Activated naive CD4-positive, alpha-beta T cell treated with anti-CD3 and anti-CD28 coated beads for 36 hours (primary cell): ENCODE measurements around the gene WASHC3. TPM values are rescaled to one million over a fixed set of nuclear protein-coding genes. Genes with fewer than 3 reads are reported as not detected.

Experiments
- CTCF ChIA-PET: fragments of 350-600 bp; sonication (Branson Sonifier 250); formaldehyde crosslinking; loops from one replicate; lab custom pipeline; 2021; ENCODE audit warnings: antibody characterized with exemption; lab: Charles Lee
- DNase-seq: peaks from one replicate; pipeline ENCODE4 v3.0.0-alpha.2; 2020
- H3K27ac Mint-ChIP-seq: one replicate; pipeline ENCODE4 v1.8.0; 2021; ENCODE audit warnings: mild to moderate bottlenecking, mixed read lengths
- H3K27me3 Mint-ChIP-seq: one replicate; pipeline ENCODE4 v1.8.0; 2021; ENCODE audit warnings: low read depth, mixed read lengths
- H3K36me3 Mint-ChIP-seq: one replicate; pipeline ENCODE4 v1.8.0; 2021; ENCODE audit warnings: low read depth, mixed read lengths
- H3K4me1 Mint-ChIP-seq: one replicate; pipeline ENCODE4 v1.8.0; 2021; ENCODE audit warnings: low read depth, mixed read lengths
- H3K4me3 Mint-ChIP-seq: one replicate; pipeline ENCODE4 v1.8.0; 2021; ENCODE audit warnings: mild to moderate bottlenecking, moderate library complexity, mixed read lengths
- H3K9me3 Mint-ChIP-seq: one replicate; pipeline ENCODE4 v1.8.0; 2021; ENCODE audit warnings: mixed read lengths
- intact Hi-C: fragments of 100-400 bp; cut with micrococcal nuclease; formaldehyde crosslinking; loops from one replicate; pipeline ENCODE4 v1.15.1; 2023
- total RNA-seq, 2 experiments: library from RNA; stranded (reverse); gene quantifications; one replicate each; pipeline ENCODE4 v1.2.3, GENCODE V29; 2021

The WASHC3 gene
- total RNA-seq, 2 experiments from 2014 or later = 22.1 to 25.6 TPM

- Mint-ChIP-seq H3K36me3 (peaks cover 4% of the 10 kb centered on the region), H3K27ac (no peak overlapping the region), H3K4me1 (no peaks in the 10 kb centered on the region), H3K4me3 (no peak overlapping the region), H3K9me3 (no peaks in the 10 kb centered on the region), H3K27me3 (no peaks in the 10 kb centered on the region)
- intact Hi-C loops = no loop called here
- no peak for DNase-seq
- CTCF ChIA-PET = no interaction called here
These were observed 52.0 kb downstream of the WASHC3 start for GRCh38 chr12:102009796-102010195.

- intact Hi-C loops = no loop called here
- no peaks in the 10 kb centered on the region for H3K4me1 Mint-ChIP-seq
- peaks cover 4% of the 10 kb centered on the region for H3K36me3 Mint-ChIP-seq
- H3K27me3 Mint-ChIP-seq = no peaks in the 10 kb centered on the region
- H3K4me3 Mint-ChIP-seq = no peak overlapping the region
- H3K9me3 Mint-ChIP-seq = no peaks in the 10 kb centered on the region
- CTCF ChIA-PET = no interaction called here
- DNase-seq = no peak
- H3K27ac Mint-ChIP-seq = no peak overlapping the region
These were observed 53.1 kb downstream of the WASHC3 start for GRCh38 chr12:102008615-102009126.

- intact Hi-C loops = no loop called here
- Mint-ChIP-seq H3K4me1 (no peaks in the 10 kb centered on the region), H3K27ac (no peak overlapping the region), H3K27me3 (no peaks in the 10 kb centered on the region), H3K4me3 (no peak overlapping the region), H3K36me3 (no peaks in the 10 kb centered on the region), H3K9me3 (no peaks in the 10 kb centered on the region)
- CTCF ChIA-PET = no interaction called here
- DNase-seq = no peak
These were observed 56.5 kb downstream of the WASHC3 start for GRCh38 chr12:102005256-102005655.

GRCh38 chr12:101997102-101997501, 64.7 kb downstream of the WASHC3 start:
- Mint-ChIP-seq H3K4me1 (no peaks in the 10 kb centered on the region), H3K4me3 (no peak overlapping the region), H3K27me3 (peaks cover 10% of the 10 kb centered on the region), H3K9me3 (no peaks in the 10 kb centered on the region), H3K36me3 (no peaks in the 10 kb centered on the region), H3K27ac (no peak overlapping the region)
- no peak for DNase-seq
- intact Hi-C loops = no loop called here
- CTCF ChIA-PET = no interaction called here

- Mint-ChIP-seq H3K36me3 (no peaks in the 10 kb centered on the region), H3K27ac (no peak overlapping the region), H3K27me3 (peaks cover 12% of the 10 kb centered on the region), H3K9me3 (no peaks in the 10 kb centered on the region), H3K4me3 (no peak overlapping the region), H3K4me1 (no peaks in the 10 kb centered on the region)
- DNase-seq = no peak
- intact Hi-C loops = no loop called here
- CTCF ChIA-PET = no interaction called here
These were observed 66.1 kb downstream of the WASHC3 start for GRCh38 chr12:101995684-101996083.

- CTCF ChIA-PET = no interaction called here
- no peak for DNase-seq
- Mint-ChIP-seq H3K27me3 (peaks cover 8% of the 10 kb centered on the region), H3K4me1 (no peaks in the 10 kb centered on the region), H3K4me3 (no peak overlapping the region), H3K36me3 (no peaks in the 10 kb centered on the region), H3K9me3 (no peaks in the 10 kb centered on the region), H3K27ac (no peak overlapping the region)
- intact Hi-C loops = no loop called here
These were observed 69.7 kb downstream of the WASHC3 start for GRCh38 chr12:101992091-101992490.

- Mint-ChIP-seq H3K27me3 (no peaks in the 10 kb centered on the region), H3K9me3 (no peaks in the 10 kb centered on the region)
- CTCF ChIA-PET = interaction anchor here (1.0 kb wide), 1 partner anchor 46 kb away, joined by 3 read pairs; no protein-coding TSS in a partner anchor
These were observed 79.5 kb downstream of the WASHC3 start for GRCh38 chr12:101982307-101982706.

GRCh38 chr12:101981868-101982267, 79.9 kb downstream of the WASHC3 start:
- H3K27ac Mint-ChIP-seq = no peak overlapping the region
- H3K4me1 Mint-ChIP-seq = no peaks in the 10 kb centered on the region
- no peaks in the 10 kb centered on the region for H3K9me3 Mint-ChIP-seq
- H3K4me3 Mint-ChIP-seq = no peak overlapping the region
- CTCF ChIA-PET = interaction anchor here (1.0 kb wide), 1 partner anchor 46 kb away, joined by 3 read pairs; no protein-coding TSS in a partner anchor
- intact Hi-C loops = no loop called here
- no peaks in the 10 kb centered on the region for H3K27me3 Mint-ChIP-seq
- no peak for DNase-seq
- no peaks in the 10 kb centered on the region for H3K36me3 Mint-ChIP-seq

More at GRCh38 chr12:101982307-101982706, 79.5 kb downstream of the WASHC3 start:
- Mint-ChIP-seq H3K27ac (no peak overlapping the region), H3K4me1 (no peaks in the 10 kb centered on the region), H3K36me3 (no peaks in the 10 kb centered on the region), H3K4me3 (no peak overlapping the region)
- no peak for DNase-seq
- intact Hi-C loops = no loop called here

- intact Hi-C loops = loop anchor here (1.0 to 10.0 kb wide), 3 partner anchors 32 to 1306 kb away; no protein-coding TSS in a partner anchor
- Mint-ChIP-seq H3K4me3 (no peak overlapping the region), H3K4me1 (peaks cover 16% of the 10 kb centered on the region), H3K9me3 (no peaks in the 10 kb centered on the region), H3K27ac (no peak overlapping the region), H3K36me3 (no peaks in the 10 kb centered on the region), H3K27me3 (no peaks in the 10 kb centered on the region)
- DNase-seq = peak; percentile 32
- CTCF ChIA-PET = interaction anchor here (1.0 kb wide), 1 partner anchor 26 kb away, joined by 3 read pairs; no protein-coding TSS in a partner anchor
These were observed 93.0 kb downstream of the WASHC3 start for GRCh38 chr12:101968770-101969169.

GRCh38 chr12:101967506-101967905, 94.3 kb downstream of the WASHC3 start:
- no peak overlapping the region for H3K27ac Mint-ChIP-seq
- peaks cover 16% of the 10 kb centered on the region for H3K4me1 Mint-ChIP-seq
- no peaks in the 10 kb centered on the region for H3K27me3 Mint-ChIP-seq
- DNase-seq = no peak
- no peaks in the 10 kb centered on the region for H3K9me3 Mint-ChIP-seq
- H3K4me3 Mint-ChIP-seq = no peak overlapping the region
- intact Hi-C loops = loop anchor here (10.0 kb wide), 1 partner anchor 1307 kb away; no protein-coding TSS in a partner anchor
- CTCF ChIA-PET = no interaction called here
- no peaks in the 10 kb centered on the region for H3K36me3 Mint-ChIP-seq

- CTCF ChIA-PET = interaction anchor here (0.6 kb wide), 1 partner anchor 590 kb away, joined by 3 read pairs; no protein-coding TSS in a partner anchor
- intact Hi-C loops = loop anchor here (10.0 kb wide), 1 partner anchor 1308 kb away; no protein-coding TSS in a partner anchor
- H3K27ac Mint-ChIP-seq = no peak overlapping the region
- no peaks in the 10 kb centered on the region for H3K36me3 Mint-ChIP-seq
- no peaks in the 10 kb centered on the region for H3K27me3 Mint-ChIP-seq
- no peak overlapping the region for H3K4me3 Mint-ChIP-seq
- H3K4me1 Mint-ChIP-seq = peaks cover 16% of the 10 kb centered on the region
- DNase-seq = no peak
- H3K9me3 Mint-ChIP-seq = no peaks in the 10 kb centered on the region
These were observed 95.3 kb downstream of the WASHC3 start for GRCh38 chr12:101966496-101966895.

GRCh38 chr12:101963697-101964096, 98.1 kb downstream of the WASHC3 start:
- no peak for DNase-seq
- peaks cover 8% of the 10 kb centered on the region for H3K9me3 Mint-ChIP-seq
- no peak overlapping the region for H3K27ac Mint-ChIP-seq
- CTCF ChIA-PET = interaction anchor here (0.8 to 1.2 kb wide), 2 partner anchors 23 to 62 kb away, joined by 3 read pairs; no protein-coding TSS in a partner anchor
- intact Hi-C loops = loop anchor here (10.0 kb wide), 1 partner anchor 1311 kb away; no protein-coding TSS in a partner anchor
- no peaks in the 10 kb centered on the region for H3K36me3 Mint-ChIP-seq
- H3K4me1 Mint-ChIP-seq = peaks cover 13% of the 10 kb centered on the region
- no peaks in the 10 kb centered on the region for H3K27me3 Mint-ChIP-seq
- H3K4me3 Mint-ChIP-seq = no peak overlapping the region
